ENCODE results near the gene FAP.
A peak's percentile ranks its signal among the peaks of the same experiment; 100 is the strongest.

The FAP gene

DNA sequence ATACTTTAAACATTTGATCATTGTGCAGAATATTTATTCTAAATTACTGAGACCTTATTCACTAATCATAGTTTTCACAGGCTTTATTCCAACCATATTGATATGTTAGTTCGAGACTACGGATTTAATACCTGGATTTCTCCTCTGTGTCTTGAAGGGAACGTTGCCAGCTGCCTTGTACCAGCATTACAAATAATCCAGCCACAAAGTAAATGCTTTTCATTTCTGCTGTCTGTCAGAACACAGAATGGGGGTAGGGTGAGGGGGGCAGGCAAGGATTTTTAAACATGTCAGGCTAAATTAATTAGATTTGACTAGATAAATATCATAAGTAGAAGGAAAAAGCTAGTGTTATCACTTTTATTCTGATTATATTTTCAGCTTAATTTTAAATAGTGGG lies 94.3 kb downstream of the FAP start:
- no peak for TF ChIP-seq CTCF (IDR thresholded peaks at IDR 0.05; ENCODE audit: unreplicated experiment in 3 of 3)
- Mint-ChIP-seq H3K36me3 (ENCODE audit: low read depth) (no peaks in the 10 kb centered on the region), H3K9me3 (no peaks in the 10 kb centered on the region), H3K4me1 (no peaks in the 10 kb centered on the region), H3K27me3 (ENCODE audit: low read depth) (peaks cover 19% of the 10 kb centered on the region), H3K27ac (no peak overlapping the region), H3K4me3 (no peak overlapping the region)

- Mint-ChIP-seq H3K4me1 (no peaks in the 10 kb centered on the region), H3K27me3 (ENCODE audit: low read depth) (peaks cover 9% of the 10 kb centered on the region), H3K36me3 (ENCODE audit: low read depth) (no peaks in the 10 kb centered on the region), H3K4me3 (no peak overlapping the region), H3K27ac (no peak overlapping the region), H3K9me3 (no peaks in the 10 kb centered on the region)
- no peak for TF ChIP-seq CTCF (IDR thresholded peaks at IDR 0.05; ENCODE audit: unreplicated experiment in 3 of 3)
Measured at GRCh38 chr2:162143969-162144368, 99.3 kb downstream of the FAP start.

DNA sequence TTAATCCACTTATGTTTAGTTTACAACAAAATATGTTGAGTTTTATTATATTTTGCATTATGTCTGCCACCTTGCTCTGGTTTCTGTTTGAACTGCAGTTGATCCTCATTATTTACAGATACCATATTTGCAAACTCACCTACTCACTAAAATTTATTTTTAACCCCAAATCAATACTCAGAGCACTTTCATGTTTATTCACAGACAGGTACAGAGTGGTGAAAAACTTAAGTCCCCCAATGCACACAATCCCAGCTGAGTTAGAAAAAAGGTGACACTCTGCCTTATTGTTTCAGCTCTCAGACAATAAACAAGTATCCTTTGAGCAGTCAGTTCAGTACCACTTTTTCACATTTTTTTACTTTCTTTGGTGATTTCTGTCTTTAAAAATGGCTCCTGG lies 104.9 kb downstream of the FAP start:
- Mint-ChIP-seq H3K4me1 (no peaks in the 10 kb centered on the region), H3K36me3 (ENCODE audit: low read depth) (no peaks in the 10 kb centered on the region), H3K27ac (no peak overlapping the region), H3K4me3 (no peak overlapping the region), H3K27me3 (ENCODE audit: low read depth) (peaks cover 4% of the 10 kb centered on the region), H3K9me3 (no peaks in the 10 kb centered on the region)
- no peak for TF ChIP-seq CTCF (IDR thresholded peaks at IDR 0.05; ENCODE audit: unreplicated experiment in 3 of 3)

- Mint-ChIP-seq H3K9me3 (peaks cover 2% of the 10 kb centered on the region), H3K36me3 (ENCODE audit: low read depth) (no peaks in the 10 kb centered on the region), H3K27ac (no peak overlapping the region), H3K4me3 (no peak overlapping the region), H3K27me3 (ENCODE audit: low read depth) (peaks cover 5% of the 10 kb centered on the region), H3K4me1 (peaks cover 23% of the 10 kb centered on the region)
- no peak for TF ChIP-seq CTCF (IDR thresholded peaks at IDR 0.05; ENCODE audit: unreplicated experiment in 3 of 3)
Measured at GRCh38 chr2:162127422-162127821, 115.8 kb downstream of the FAP start.

DNA sequence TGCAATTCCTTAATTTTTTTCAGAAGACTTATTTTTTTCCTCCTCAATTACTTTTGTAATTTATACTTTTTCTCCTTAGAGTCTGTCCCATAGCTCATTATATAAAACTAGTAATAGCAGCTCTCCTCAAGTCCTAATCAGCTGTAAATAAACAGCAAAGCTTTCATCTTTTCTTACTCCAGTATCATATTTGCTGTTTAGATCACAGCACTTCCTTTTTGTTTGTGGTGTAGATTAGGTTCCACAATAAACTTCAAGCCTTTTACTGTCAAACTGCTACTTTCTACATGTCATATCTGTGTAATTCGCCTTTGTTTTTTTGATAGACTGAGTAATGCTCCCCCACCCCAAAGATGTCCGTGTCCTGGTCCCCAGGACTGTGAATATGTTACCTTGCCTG lies 116.7 kb downstream of the FAP start:
- Mint-ChIP-seq H3K4me3 (no peak overlapping the region), H3K27ac (peak overlapping the region; percentile 34 to 92 (median 84)), H3K9me3 (peaks cover 2% of the 10 kb centered on the region), H3K36me3 (ENCODE audit: low read depth) (no peaks in the 10 kb centered on the region), H3K4me1 (peaks cover 23% of the 10 kb centered on the region), H3K27me3 (ENCODE audit: low read depth) (peaks cover 5% of the 10 kb centered on the region)
- no peak for TF ChIP-seq CTCF (IDR thresholded peaks at IDR 0.05; ENCODE audit: unreplicated experiment in 3 of 3)

- H3K27me3 Mint-ChIP-seq (ENCODE audit: low read depth) = peaks cover 5% of the 10 kb centered on the region
Measured at GRCh38 chr2:162126111-162126519, 117.1 kb downstream of the FAP start.

More at GRCh38 chr2:162126111-162126519, 117.1 kb downstream of the FAP start:
- TF ChIP-seq CTCF (IDR thresholded peaks at IDR 0.05; ENCODE audit: unreplicated experiment in 3 of 3) = no peak
- Mint-ChIP-seq H3K27ac (peak overlapping the region; percentile 34 to 92 (median 84)), H3K36me3 (ENCODE audit: low read depth) (no peaks in the 10 kb centered on the region), H3K4me1 (peaks cover 23% of the 10 kb centered on the region), H3K9me3 (peaks cover 2% of the 10 kb centered on the region), H3K4me3 (no peak overlapping the region)

Measured in nephron (organoid).